ENCODE measurements around the gene CBFA2T3.

- TF ChIP-seq POLR2A (IDR thresholded peaks at IDR 0.05) (no peak), CTCF (IDR thresholded peaks at IDR 0.05) (no peak)
Measured at GRCh38 chr16:88881675-88882357, 95.2 kb downstream of the CBFA2T3 start.
